Naive thymus-derived CD4-positive, alpha-beta T cell (primary cell): ENCODE measurements around the gene SCN1B. TPM values are rescaled to one million over a fixed set of nuclear protein-coding genes. Genes with fewer than 3 reads are reported as not detected.

Experiments used
- ATAC-seq: fragments of 150-1000 bp; cut with Tn5 transposase; 2 replicates; pipeline ENCODE4 v1.10.0; 2021; ENCODE audit warnings: mild to moderate bottlenecking, moderate library complexity
- CTCF ChIA-PET: fragments of 350-600 bp; sonication (Branson Sonifier 250); formaldehyde crosslinking; loops from one replicate; lab custom pipeline; 2021; ENCODE audit warnings: antibody characterized with exemption; lab: Charles Lee
- POLR2A ChIA-PET: fragments of 350-600 bp; sonication (Branson Sonifier 250); formaldehyde crosslinking; loops from one replicate; lab custom pipeline; 2021; ENCODE audit warnings: antibody characterized with exemption, inconsistent platforms; lab: Charles Lee
- DNase-seq, 9 donors: peaks; one replicate each; pipeline versions ENCODE4 v3.0.0 to v3.0.0-alpha.2; 2020 to 2022; ENCODE audit warnings: mixed read lengths in 1 of 9
- H3K27ac ChIP-seq: one replicate; pipeline ENCODE4 v1.7.0; 2013; ENCODE audit warnings: mild to moderate bottlenecking, low read depth, low read length, moderate library complexity
- H3K27me3 ChIP-seq, 2 donors: one replicate each; pipeline ENCODE4 v1.7.0; 2013; ENCODE audit warnings: low read length in 2 of 2, mild to moderate bottlenecking in 2 of 2, moderate library complexity in 2 of 2; ENCODE audit not compliant: control insufficient read depth in 2 of 2, insufficient read depth in 2 of 2
- H3K36me3 ChIP-seq, 3 experiments: 1 replicate in 2 of 3; 2 replicates in 1 of 3; pipeline ENCODE4 v1.7.0; 2013; ENCODE audit warnings: low read length in 3 of 3, mild to moderate bottlenecking in 3 of 3, moderate library complexity in 1 of 3; ENCODE audit not compliant: insufficient read depth in 3 of 3, control insufficient read depth in 2 of 3
- H3K4me1 ChIP-seq, 2 donors: one replicate each; pipeline ENCODE4 v1.7.0; 2013; ENCODE audit warnings: low read length in 2 of 2, mild to moderate bottlenecking in 2 of 2, moderate library complexity in 1 of 2; ENCODE audit not compliant: control insufficient read depth in 2 of 2, insufficient read depth in 2 of 2
- H3K4me3 ChIP-seq: 2 replicates; pipeline ENCODE4 v1.7.0; 2013; ENCODE audit warnings: mild to moderate bottlenecking, low read length
- H3K9me3 ChIP-seq, 3 experiments: 1 replicate in 2 of 3; 2 replicates in 1 of 3; pipeline ENCODE4 v1.7.0; 2013; ENCODE audit warnings: low read length in 3 of 3; ENCODE audit not compliant: control insufficient read depth in 2 of 3
- H3K27ac Mint-ChIP-seq, 9 donors: one replicate each; pipeline ENCODE4 v1.8.0; 2020 to 2022; ENCODE audit warnings: mixed read lengths in 9 of 9, mild to moderate bottlenecking in 8 of 9, moderate library complexity in 5 of 9, inconsistent platforms in 2 of 9
- H3K27me3 Mint-ChIP-seq, 5 donors: one replicate each; pipeline ENCODE4 v1.8.0; 2021 to 2022; ENCODE audit warnings: mixed read lengths in 5 of 5, mild to moderate bottlenecking in 1 of 5
- H3K36me3 Mint-ChIP-seq, 5 donors: one replicate each; pipeline ENCODE4 v1.8.0; 2020 to 2022; ENCODE audit warnings: mixed read lengths in 5 of 5, mild to moderate bottlenecking in 3 of 5, inconsistent platforms in 1 of 5
- H3K4me1 Mint-ChIP-seq, 7 donors: one replicate each; pipeline ENCODE4 v1.8.0; 2020 to 2022; ENCODE audit warnings: mixed read lengths in 7 of 7, mild to moderate bottlenecking in 3 of 7, inconsistent platforms in 1 of 7
- H3K4me3 Mint-ChIP-seq, 10 donors: one replicate each; pipeline ENCODE4 v1.8.0; 2020 to 2022; ENCODE audit warnings: mild to moderate bottlenecking in 10 of 10, mixed read lengths in 10 of 10, moderate library complexity in 6 of 10, inconsistent platforms in 2 of 10
- H3K9me3 Mint-ChIP-seq, 11 donors: one replicate each; pipeline ENCODE4 v1.8.0; 2020 to 2022; ENCODE audit warnings: mixed read lengths in 11 of 11, mild to moderate bottlenecking in 4 of 11, inconsistent platforms in 1 of 11, moderate library complexity in 1 of 11
- intact Hi-C, 2 donors: fragments of 100-400 bp; cut with micrococcal nuclease; formaldehyde crosslinking; loops; one replicate each; pipeline ENCODE4 v1.15.1; 2023
- polyA plus RNA-seq, 2 donors: library from polyadenylated mRNA; unstranded; fragments of 300-500 nt; fragmentation: Illumina TruSeq; gene quantifications; one replicate each; pipeline ENCODE4 v1.2.3, GENCODE V29; 2021
- total RNA-seq, 6 experiments: library from RNA in 5 of 6; stranded (reverse) in 5 of 6; gene quantifications; 1 replicate in 5 of 6; 2 replicates in 1 of 6; pipeline ENCODE4 v1.2.3 and lab custom pipeline; 2021 to 2026

SCN1B gene
- total and polyA plus RNA-seq, 7 experiments from 2014 or later, result 0.23 to 1.9 (median 1.6) TPM; not detected in 1

GRCh38 chr19:35073941-35074340 lies 43.7 kb downstream of the SCN1B start:
- no peak for ATAC-seq
- Histone ChIP-seq H3K4me1 (no peaks in the 10 kb centered on the region), H3K4me3 (no peak overlapping the region), H3K27ac (no peak overlapping the region), H3K27me3 (no peaks in the 10 kb centered on the region), H3K36me3 (no peaks in the 10 kb centered on the region), H3K9me3 (no peaks in the 10 kb centered on the region)
- CTCF ChIA-PET, result interaction anchor here (0.7 kb wide), 1 partner anchor 10 kb away, joined by 3 read pairs; no protein-coding TSS in a partner anchor
- intact Hi-C loops, result no loop called here
- Mint-ChIP-seq H3K4me3 (no peak overlapping the region), H3K27ac (no peak overlapping the region), H3K4me1 (peaks cover 0 to 3% (median 0%) of the 10 kb centered on the region in 7 donors), H3K36me3 (peaks cover 0 to 4% (median 0%) of the 10 kb centered on the region in 5 donors), H3K9me3 (peaks cover 0 to 5% (median 3%) of the 10 kb centered on the region in 11 donors), H3K27me3 (peaks cover 0 to 4% (median 0%) of the 10 kb centered on the region in 5 donors)
- DNase-seq, result no peak
- POLR2A ChIA-PET, result no interaction called here

GRCh38 chr19:35074426-35075201 lies 44.3 kb downstream of the SCN1B start:
- Histone ChIP-seq H3K4me1 (no peaks in the 10 kb centered on the region), H3K9me3 (no peaks in the 10 kb centered on the region), H3K4me3 (no peak overlapping the region), H3K36me3 (no peaks in the 10 kb centered on the region), H3K27ac (no peak overlapping the region), H3K27me3 (no peaks in the 10 kb centered on the region)
- ChIA-PET POLR2A (no interaction called here), CTCF (interaction anchor here (0.7 kb wide), 1 partner anchor 11 kb away, joined by 3 read pairs; no protein-coding TSS in a partner anchor)
- no peak for DNase-seq
- Mint-ChIP-seq H3K36me3 (peaks cover 0 to 4% (median 0%) of the 10 kb centered on the region in 5 donors), H3K4me3 (no peak overlapping the region), H3K9me3 (peaks cover 0 to 5% (median 3%) of the 10 kb centered on the region in 11 donors), H3K4me1 (peaks cover 0 to 3% (median 0%) of the 10 kb centered on the region in 7 donors), H3K27me3 (peaks cover 0 to 4% (median 0%) of the 10 kb centered on the region in 5 donors), H3K27ac (no peak overlapping the region)
- intact Hi-C loops, result no loop called here
- ATAC-seq, result no peak

DNA sequence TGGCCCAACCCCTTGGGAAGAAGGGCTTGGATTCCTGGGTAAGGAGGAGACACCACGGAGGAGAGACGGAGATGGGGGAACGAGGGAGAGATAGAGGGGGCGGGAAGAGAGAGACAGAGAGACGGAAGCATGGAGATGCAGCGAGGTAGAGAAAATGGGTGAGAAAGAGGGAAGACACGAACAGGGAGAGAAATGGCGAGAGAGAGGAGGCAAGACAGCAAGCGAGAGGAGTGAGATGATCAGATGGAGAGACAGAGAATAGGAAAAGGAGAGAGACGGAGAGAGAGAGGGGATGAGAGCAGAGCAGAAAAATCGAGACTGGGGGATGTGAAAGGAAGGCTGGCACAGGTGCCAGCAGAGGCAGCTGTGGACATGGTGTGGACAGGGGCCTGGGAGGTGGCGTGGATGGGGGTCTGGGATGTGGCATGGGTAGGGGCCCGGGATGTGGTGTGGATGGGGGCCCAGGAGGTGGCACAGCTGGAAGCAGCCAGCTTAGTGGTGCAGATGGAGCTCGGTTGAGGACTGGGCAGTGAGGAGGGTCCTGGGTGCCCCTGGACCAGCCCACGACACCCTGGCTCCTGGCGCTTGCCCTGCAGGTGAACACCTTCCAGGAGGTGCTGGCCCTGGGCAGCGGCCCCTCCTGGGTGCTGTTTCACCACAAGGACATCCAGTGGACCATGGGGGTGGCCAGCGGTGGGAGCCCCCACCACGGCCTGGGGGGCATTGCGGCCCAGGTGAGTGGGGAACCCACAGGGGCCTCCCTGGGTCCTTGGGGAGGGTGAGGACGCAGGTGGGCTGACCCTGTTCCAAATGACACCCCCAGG lies 45.1 kb downstream of the SCN1B start:
- H3K27ac Mint-ChIP-seq, result no peak overlapping the region
- Histone ChIP-seq H3K4me1 (no peaks in the 10 kb centered on the region), H3K9me3 (no peaks in the 10 kb centered on the region), H3K36me3 (no peaks in the 10 kb centered on the region), H3K27me3 (no peaks in the 10 kb centered on the region), H3K4me3 (no peak overlapping the region), H3K27ac (no peak overlapping the region)
- peaks cover 0 to 4% (median 0%) of the 10 kb centered on the region in 11 donors for H3K9me3 Mint-ChIP-seq
- POLR2A ChIA-PET, result no interaction called here
- DNase-seq (no peak), ATAC-seq (no peak)
- intact Hi-C loops, result no loop called here
- H3K4me1 Mint-ChIP-seq, result peaks cover 0 to 3% (median 0%) of the 10 kb centered on the region in 7 donors
- H3K27me3 Mint-ChIP-seq, result peaks cover 0 to 4% (median 0%) of the 10 kb centered on the region in 5 donors
- CTCF ChIA-PET, result no interaction called here
- peaks cover 0 to 4% (median 0%) of the 10 kb centered on the region in 5 donors for H3K36me3 Mint-ChIP-seq
- no peak overlapping the region for H3K4me3 Mint-ChIP-seq

- H3K36me3 ChIP-seq, result no peaks in the 10 kb centered on the region
- H3K4me1 Mint-ChIP-seq, result peaks cover 0 to 3% (median 0%) of the 10 kb centered on the region in 7 donors
- ATAC-seq (no peak), DNase-seq (no peak)
- no peak overlapping the region for H3K4me3 Mint-ChIP-seq
- H3K4me3 ChIP-seq, result no peak overlapping the region
- H3K27me3 Mint-ChIP-seq, result peaks cover 0 to 4% (median 0%) of the 10 kb centered on the region in 5 donors
- H3K4me1 ChIP-seq, result no peaks in the 10 kb centered on the region
- no peak overlapping the region for H3K27ac ChIP-seq
- H3K9me3 ChIP-seq, result no peaks in the 10 kb centered on the region
- no peaks in the 10 kb centered on the region for H3K27me3 ChIP-seq
- CTCF ChIA-PET, result no interaction called here
- no peaks in the 10 kb centered on the region for H3K9me3 Mint-ChIP-seq
- POLR2A ChIA-PET, result no interaction called here
- H3K36me3 Mint-ChIP-seq, result no peaks in the 10 kb centered on the region
- H3K27ac Mint-ChIP-seq, result no peak overlapping the region
- intact Hi-C loops, result no loop called here
Measured at GRCh38 chr19:35076026-35076370, 45.7 kb downstream of the SCN1B start.

DNA sequence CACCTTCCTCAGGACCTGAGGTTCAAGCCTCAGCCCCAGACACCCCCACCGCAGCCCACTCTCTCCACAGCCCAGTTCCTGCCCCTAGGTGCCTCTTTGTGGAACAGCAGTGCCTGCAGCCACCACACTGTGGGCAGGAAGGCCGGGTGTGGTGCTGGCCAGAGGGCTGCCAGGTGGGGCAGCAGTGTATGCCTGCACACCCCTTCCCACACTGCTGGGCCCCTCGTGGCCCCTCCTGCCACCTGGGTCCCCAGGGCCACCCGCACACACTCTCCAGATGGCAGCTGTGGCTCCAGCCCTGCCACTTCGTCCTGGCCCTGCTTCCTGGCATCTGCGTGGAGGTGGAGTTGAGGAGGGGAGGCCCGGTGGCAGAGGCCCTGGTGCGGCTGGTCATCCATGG lies 46.4 kb downstream of the SCN1B start:
- H3K36me3 ChIP-seq, result no peaks in the 10 kb centered on the region
- Mint-ChIP-seq H3K27me3 (peaks cover 0 to 4% (median 0%) of the 10 kb centered on the region in 5 donors), H3K4me3 (no peak overlapping the region), H3K4me1 (peaks cover 0 to 3% (median 0%) of the 10 kb centered on the region in 7 donors), H3K27ac (no peak overlapping the region), H3K9me3 (no peaks in the 10 kb centered on the region), H3K36me3 (no peaks in the 10 kb centered on the region)
- no peaks in the 10 kb centered on the region for H3K9me3 ChIP-seq
- intact Hi-C loops, result no loop called here
- H3K27me3 ChIP-seq, result no peaks in the 10 kb centered on the region
- POLR2A ChIA-PET, result no interaction called here
- H3K27ac ChIP-seq, result no peak overlapping the region
- H3K4me3 ChIP-seq, result no peak overlapping the region
- CTCF ChIA-PET, result no interaction called here
- ATAC-seq (peak; percentile 33), DNase-seq (no peak)
- H3K4me1 ChIP-seq, result no peaks in the 10 kb centered on the region

DNA sequence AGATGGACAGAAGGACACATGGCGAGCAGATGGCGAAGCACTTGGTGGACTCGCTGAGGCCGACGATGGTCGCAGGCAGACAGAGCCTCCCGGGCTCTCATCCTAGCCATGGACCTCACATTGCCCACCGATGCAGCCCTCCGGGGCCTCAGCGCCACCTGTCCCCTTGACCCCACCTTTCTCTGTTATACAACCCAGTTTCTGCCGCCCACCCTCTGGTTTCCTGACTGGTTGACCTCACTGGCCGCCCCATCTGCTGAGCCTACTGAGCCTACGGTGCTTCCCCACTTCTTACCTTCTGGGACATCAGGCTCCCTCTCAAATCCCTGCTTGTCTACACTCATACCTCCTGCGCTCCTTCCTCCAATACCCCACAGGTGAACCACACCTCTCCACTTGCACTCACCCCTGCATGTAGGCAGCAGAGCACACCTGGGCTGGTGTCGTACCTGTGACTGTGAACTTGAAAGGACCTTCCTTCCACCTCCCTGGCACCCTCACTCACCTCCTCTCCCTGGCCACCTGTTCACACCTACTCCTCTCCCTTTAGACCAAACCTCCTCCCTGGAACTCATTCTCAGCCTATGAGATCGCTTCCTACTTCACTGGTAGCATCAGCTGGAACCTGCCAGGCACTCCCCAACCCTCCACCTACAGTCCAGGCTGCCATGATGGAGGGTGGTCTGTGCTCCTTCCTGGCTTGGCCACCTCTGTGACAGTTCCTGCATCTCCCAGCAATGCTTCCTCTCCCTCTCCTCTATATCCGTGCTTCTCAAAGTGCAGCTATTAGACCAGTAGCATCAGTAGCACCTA lies 47.3 kb downstream of the SCN1B start:
- no peaks in the 10 kb centered on the region for H3K4me1 ChIP-seq
- ChIA-PET POLR2A (no interaction called here), CTCF (no interaction called here)
- no peaks in the 10 kb centered on the region for H3K9me3 ChIP-seq
- intact Hi-C loops, result no loop called here
- Mint-ChIP-seq H3K27me3 (peaks cover 0 to 4% (median 2%) of the 10 kb centered on the region in 5 donors), H3K4me3 (no peak overlapping the region), H3K9me3 (peaks cover 0 to 2% (median 0%) of the 10 kb centered on the region in 11 donors), H3K27ac (peak overlapping the region in 2 of 9 donors; percentile 56 to 58), H3K4me1 (peaks cover 0 to 3% (median 0%) of the 10 kb centered on the region in 7 donors), H3K36me3 (peaks cover 0 to 3% (median 0%) of the 10 kb centered on the region in 5 donors)
- H3K27me3 ChIP-seq, result no peaks in the 10 kb centered on the region
- no peaks in the 10 kb centered on the region for H3K36me3 ChIP-seq
- no peak for DNase-seq
- no peak for ATAC-seq
- no peak overlapping the region for H3K27ac ChIP-seq
- H3K4me3 ChIP-seq, result no peak overlapping the region
